SK-N-MC (cell line): ENCODE measurements around the gene DNAJC27.
"Not testable (repeated sequence)": the region's sequence is repeated elsewhere in the genome, so short reads cannot be mapped to it uniquely, and the experiment has no call there.

Source experiments
- DNase-seq: peaks from one replicate; pipeline ENCODE4 v3.0.0-alpha.2; 2011; ENCODE audit warnings: low read depth, low spot score
- H3K27ac ChIP-seq: fragments of 200-600 bp; sonication (generic); 2 replicates; pipeline ENCODE4 v1.5.1; 2016; ENCODE audit warnings: mixed run types
- H3K36me3 ChIP-seq: fragments of 200-600 bp; sonication (generic); 2 replicates; pipeline ENCODE4 v1.6.1; 2017; ENCODE audit warnings: antibody characterized with exemption, low read length, mixed read lengths; ENCODE audit not compliant: insufficient read depth
- H3K4me3 ChIP-seq: fragments of 200-600 bp; sonication (generic); 2 replicates; pipeline ENCODE4 v1.5.1; 2016
- H3K9ac ChIP-seq: fragments of 200-600 bp; sonication (generic); 2 replicates; pipeline ENCODE4 v1.8.0; 2017; ENCODE audit warnings: mixed run types, mixed read lengths; ENCODE audit not compliant: insufficient read length
- H3K9me3 ChIP-seq: fragments of 200-600 bp; sonication (generic); 2 replicates; pipeline ENCODE4 v1.6.1; 2017; ENCODE audit warnings: low read depth, mild to moderate bottlenecking, antibody characterized with exemption, low read length, moderate library complexity, mixed read lengths
- EZH2 ChIP-seq: fragments of 200-600 bp; sonication (generic); IDR thresholded peaks from one replicate; pipeline ENCODE4 v1.6.1; 2017; ENCODE audit warnings: antibody characterized with exemption
- FOXP2 ChIP-seq: optimal IDR thresholded peaks from 2 replicates; pipeline ENCODE3; 2011; ENCODE audit warnings: mild to moderate bottlenecking, moderate library complexity; ENCODE audit not compliant: insufficient read depth; ENCODE audit errors: extremely low read length, control extremely low read depth
- POLR2AphosphoS5 ChIP-seq: IDR thresholded peaks from 2 replicates; pipeline ENCODE4 v1.6.1; 2012; ENCODE audit warnings: mild to moderate bottlenecking, low read depth, low read length, borderline replicate concordance

Gene DNAJC27

GRCh38 chr2:24971536-24972314 is at the start of gene DNAJC27:
Gene DNAJC27, minus strand, starts transcription at chr2:24971955. Its CDS starts 51 bp downstream, at chr2:24971904.
- TF ChIP-seq FOXP2: peak; percentile 68
- TF ChIP-seq POLR2AphosphoS5: peak; percentile 91
- no peak for TF ChIP-seq EZH2

GRCh38 chr2:25018681-25019080 is 46.9 kb upstream of the DNAJC27 start:
- Histone ChIP-seq H3K36me3 (no peaks in the 10 kb centered on the region), H3K4me3 (peak overlapping the region; percentile 68), H3K9ac (peak overlapping the region; percentile 42), H3K27ac (peak overlapping the region; percentile 94), H3K9me3 (no peaks in the 10 kb centered on the region)
- TF ChIP-seq FOXP2 (no peak), EZH2 (no peak), POLR2AphosphoS5 (no peak)
- DNase-seq: peak; percentile 72

More at GRCh38 chr2:24971536-24972314, at the start of gene DNAJC27:
- Histone ChIP-seq H3K27ac (peak within 1 kb of the TSS; percentile 88), H3K9ac (peak within 1 kb of the TSS; percentile 97), H3K4me3 (peak within 1 kb of the TSS; percentile 91), H3K9me3 (no peaks in the 10 kb centered on the region), H3K36me3 (peaks cover 5% of the 10 kb centered on the region; the same call in 1 of the 2 replicates)
- peak; percentile 66 for DNase-seq

GRCh38 chr2:25014631-25015030 is 42.9 kb upstream of the DNAJC27 start:
- TF ChIP-seq EZH2 (no peak), POLR2AphosphoS5 (no peak), FOXP2 (no peak)
- no peak overlapping the region for H3K9ac ChIP-seq
- H3K27ac ChIP-seq: no peak overlapping the region
- no peaks in the 10 kb centered on the region for H3K36me3 ChIP-seq
- H3K9me3 ChIP-seq: no peaks in the 10 kb centered on the region
- H3K4me3 ChIP-seq: no peak overlapping the region
- DNase-seq: no peak

- H3K27ac ChIP-seq, H3K9ac ChIP-seq, H3K4me3 ChIP-seq, H3K9me3 ChIP-seq, DNase-seq, H3K36me3 ChIP-seq: not testable (repeated sequence)
These were observed 39.6 kb upstream of the DNAJC27 start for GRCh38 chr2:25011342-25011741.

GRCh38 chr2:25009954-25010353 is 38.2 kb upstream of the DNAJC27 start:
- no peak for DNase-seq
- Histone ChIP-seq H3K36me3 (no peaks in the 10 kb centered on the region), H3K4me3 (no peak overlapping the region), H3K9me3 (no peaks in the 10 kb centered on the region), H3K9ac (no peak overlapping the region), H3K27ac (no peak overlapping the region)
- TF ChIP-seq POLR2AphosphoS5: no peak
- TF ChIP-seq FOXP2: no peak
- TF ChIP-seq EZH2: no peak

- TF ChIP-seq EZH2 (no peak), FOXP2 (no peak), POLR2AphosphoS5 (no peak)
- no peak for DNase-seq
- no peak overlapping the region for H3K27ac ChIP-seq
- no peak overlapping the region for H3K4me3 ChIP-seq
- H3K36me3 ChIP-seq: no peaks in the 10 kb centered on the region
- no peaks in the 10 kb centered on the region for H3K9me3 ChIP-seq
- no peak overlapping the region for H3K9ac ChIP-seq
These were observed 30.3 kb upstream of the DNAJC27 start for GRCh38 chr2:25002066-25002465.

GRCh38 chr2:25001325-25001637 is 29.5 kb upstream of the DNAJC27 start:
- Histone ChIP-seq H3K9ac (no peak overlapping the region), H3K9me3 (no peaks in the 10 kb centered on the region), H3K4me3 (no peak overlapping the region), H3K27ac (no peak overlapping the region), H3K36me3 (no peaks in the 10 kb centered on the region)
- no peak for DNase-seq
- no peak for TF ChIP-seq FOXP2
- no peak for TF ChIP-seq EZH2
- TF ChIP-seq POLR2AphosphoS5: no peak

GRCh38 chr2:25000503-25001324 is 29.0 kb upstream of the DNAJC27 start:
- Histone ChIP-seq H3K9ac (no peak overlapping the region), H3K4me3 (no peak overlapping the region), H3K27ac (no peak overlapping the region), H3K9me3 (no peaks in the 10 kb centered on the region), H3K36me3 (no peaks in the 10 kb centered on the region)
- TF ChIP-seq FOXP2 (no peak), EZH2 (no peak), POLR2AphosphoS5 (no peak)
- no peak for DNase-seq
